ENCODE results near the gene LYSMD1. TPM values are rescaled to one million over a fixed set of nuclear protein-coding genes. Genes with fewer than 3 reads are reported as not detected.

Gene LYSMD1
- total RNA-seq, 4 donors from 2014 or later = 9.2 to 16.1 (median 11.8) TPM

DNA sequence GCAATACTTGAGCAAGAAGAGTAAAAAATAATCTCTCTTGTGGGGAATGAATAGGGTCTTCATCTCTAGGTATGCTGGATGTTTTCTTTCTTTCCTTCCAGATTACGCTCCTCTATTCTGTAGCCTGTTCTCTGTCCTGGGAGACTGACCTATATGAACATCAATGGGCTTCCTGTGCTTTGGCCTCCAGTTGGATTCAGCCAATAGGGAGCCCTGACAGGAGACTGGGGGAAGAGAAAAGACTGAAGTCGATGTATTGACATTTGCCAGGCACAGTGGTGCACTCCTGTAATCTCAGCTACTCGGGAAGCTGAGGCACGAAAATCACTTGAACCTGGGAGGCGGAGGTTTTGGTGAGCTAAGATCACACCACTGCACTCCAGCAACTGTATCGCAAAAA, 36.9 kb downstream of the LYSMD1 start:
- DNase-seq (ENCODE audit: low spot score in 2 of 2) = no peak
- WGBS, 2 donors = 84 to 90% methylated on average over 6 of the region's 6 CpGs
- TF ChIP-seq POLR2A (IDR thresholded peaks at IDR 0.05) = no peak
- TF ChIP-seq, protein P1, sequence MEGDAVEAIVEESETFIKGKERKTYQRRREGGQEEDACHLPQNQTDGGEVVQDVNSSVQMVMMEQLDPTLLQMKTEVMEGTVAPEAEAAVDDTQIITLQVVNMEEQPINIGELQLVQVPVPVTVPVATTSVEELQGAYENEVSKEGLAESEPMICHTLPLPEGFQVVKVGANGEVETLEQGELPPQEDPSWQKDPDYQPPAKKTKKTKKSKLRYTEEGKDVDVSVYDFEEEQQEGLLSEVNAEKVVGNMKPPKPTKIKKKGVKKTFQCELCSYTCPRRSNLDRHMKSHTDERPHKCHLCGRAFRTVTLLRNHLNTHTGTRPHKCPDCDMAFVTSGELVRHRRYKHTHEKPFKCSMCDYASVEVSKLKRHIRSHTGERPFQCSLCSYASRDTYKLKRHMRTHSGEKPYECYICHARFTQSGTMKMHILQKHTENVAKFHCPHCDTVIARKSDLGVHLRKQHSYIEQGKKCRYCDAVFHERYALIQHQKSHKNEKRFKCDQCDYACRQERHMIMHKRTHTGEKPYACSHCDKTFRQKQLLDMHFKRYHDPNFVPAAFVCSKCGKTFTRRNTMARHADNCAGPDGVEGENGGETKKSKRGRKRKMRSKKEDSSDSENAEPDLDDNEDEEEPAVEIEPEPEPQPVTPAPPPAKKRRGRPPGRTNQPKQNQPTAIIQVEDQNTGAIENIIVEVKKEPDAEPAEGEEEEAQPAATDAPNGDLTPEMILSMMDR (IDR thresholded peaks at IDR 0.05) = no peak
- intact Hi-C loops (cut with DNase I; ENCODE audit: low total_unique reads) = no loop called here
- H3K4me3 ChIP-seq (ENCODE audit: low read depth, poor library complexity, severe bottlenecking) = no peak overlapping the region

DNA sequence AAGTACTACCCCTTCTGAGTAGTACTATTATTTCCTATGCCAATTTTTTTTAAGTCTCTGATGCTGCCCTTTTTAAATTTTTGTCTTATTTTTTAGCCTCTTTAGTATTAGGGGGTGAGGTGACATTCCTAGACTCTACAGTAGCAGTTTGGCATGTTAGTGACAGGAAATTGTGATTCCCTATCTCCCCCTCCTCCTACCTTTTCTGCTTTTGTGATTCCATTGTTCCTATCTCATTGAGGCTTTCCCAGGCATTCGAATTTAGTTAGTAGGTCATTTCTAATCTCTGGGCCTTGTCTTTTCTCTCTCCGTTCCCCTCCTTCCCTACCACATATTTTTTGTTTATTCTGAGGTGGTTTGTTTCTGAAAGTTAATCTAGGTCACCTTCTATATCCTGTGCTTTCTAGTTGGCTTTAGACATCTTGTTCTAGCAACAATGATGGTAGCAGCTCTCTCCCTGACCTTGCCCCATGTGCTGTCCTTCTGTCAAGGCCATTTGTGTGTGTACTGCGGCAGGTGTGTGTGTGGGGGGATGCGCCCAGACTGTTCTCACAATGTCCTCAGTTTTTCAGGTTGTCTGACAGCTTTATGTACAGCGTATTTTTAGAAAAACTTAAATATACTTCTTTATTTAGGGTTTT, 40.8 kb downstream of the LYSMD1 start:
- TF ChIP-seq POLR2A (IDR thresholded peaks at IDR 0.05) = no peak
- TF ChIP-seq, protein P1 (IDR thresholded peaks at IDR 0.05) = no peak
- no peak for DNase-seq (ENCODE audit: low spot score in 2 of 2)
- WGBS, 2 donors = 84 to 86% methylated on average over 5 of the region's 5 CpGs
- intact Hi-C loops (cut with DNase I; ENCODE audit: low total_unique reads) = no loop called here
- no peak overlapping the region for H3K4me3 ChIP-seq (ENCODE audit: low read depth, poor library complexity, severe bottlenecking)

DNA sequence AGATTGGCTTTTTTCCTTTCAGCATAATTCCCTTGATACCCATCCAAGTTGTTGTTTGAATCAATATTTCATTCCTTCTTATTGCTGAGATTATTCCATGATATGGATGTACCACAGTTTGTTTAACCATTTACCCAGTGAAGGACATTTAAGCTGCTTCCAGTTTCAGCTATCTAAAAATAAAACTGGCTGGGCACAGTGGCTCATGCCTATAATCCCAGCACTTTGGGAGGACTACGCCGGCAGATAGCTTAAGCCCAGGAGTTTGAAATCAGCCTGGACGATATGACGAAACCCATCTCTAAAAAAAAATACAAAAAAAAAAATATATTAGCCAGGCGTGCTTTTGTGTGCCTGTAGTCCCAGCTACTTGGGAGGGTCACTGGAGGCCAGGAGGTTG, 51.8 kb downstream of the LYSMD1 start:
- no peak overlapping the region for H3K4me3 ChIP-seq (ENCODE audit: low read depth, poor library complexity, severe bottlenecking)
- no peak for DNase-seq (ENCODE audit: low spot score in 2 of 2)
- WGBS, 2 donors = 97 to 98% methylated on average over 5 of the region's 5 CpGs
- TF ChIP-seq, protein P1 (IDR thresholded peaks at IDR 0.05) = no peak
- TF ChIP-seq POLR2A (IDR thresholded peaks at IDR 0.05) = no peak
- intact Hi-C loops (cut with DNase I; ENCODE audit: low total_unique reads) = no loop called here

Other genes with a start within 250 kb of the LYSMD1 start
- 10 to 100 TPM; 23.5 to 38.1 (median 32.8) TPM for gene SETDB1, start 239.5 kb downstream of the LYSMD1 start, total RNA-seq
- 10 to 100 TPM; 28.8 to 50.1 (median 41.3) TPM for gene CERS2, start 191.1 kb downstream of the LYSMD1 start, total RNA-seq
- 100 to 1,000 TPM in 1 of 4 donors, 10 to 100 TPM in 3; 55.1 to 103 (median 82.4) TPM for gene ANXA9, start 183.6 kb downstream of the LYSMD1 start, total RNA-seq
- 10 to 100 TPM; 28.5 to 36.6 (median 30.8) TPM for gene MINDY1, start 159.0 kb downstream of the LYSMD1 start, total RNA-seq
- 10 to 100 TPM; 12.9 to 30.7 (median 22.9) TPM for gene PRUNE1, start 157.5 kb downstream of the LYSMD1 start, total RNA-seq
- gene BNIPL, start 129.3 kb downstream of the LYSMD1 start, total RNA-seq = 100 to 1,000 TPM; 220 to 297 (median 254) TPM
- 1 to 10 TPM; 3.1 to 4.6 (median 3.6) TPM for gene C1orf56, start 118.2 kb downstream of the LYSMD1 start, total RNA-seq
- gene CDC42SE1, start 106.3 kb downstream of the LYSMD1 start, total RNA-seq = 10 to 100 TPM; 88.8 to 93.5 (median 92.0) TPM
- gene MLLT11, start 105.5 kb downstream of the LYSMD1 start, total RNA-seq = 1 to 10 TPM in 1 of 4 donors, under 1 TPM in 3; 0.47 to 1.6 (median 0.70) TPM
- 10 to 100 TPM in 2 of 4 donors, 1 to 10 TPM in 2; 8.1 to 16.6 (median 11.0) TPM for gene GABPB2, start 95.1 kb downstream of the LYSMD1 start, total RNA-seq
- 10 to 100 TPM in 2 of 4 donors, 1 to 10 TPM in 2; 9.7 to 30.4 (median 14.3) TPM for gene SEMA6C, start 19.3 kb downstream of the LYSMD1 start, total RNA-seq
- 1 to 10 TPM; 1.2 to 5.6 (median 3.0) TPM for gene TNFAIP8L2, start 9.3 kb downstream of the LYSMD1 start, total RNA-seq
- gene SCNM1, start 242 bp upstream of the LYSMD1 start, total RNA-seq = 10 to 100 TPM; 24.1 to 38.8 (median 27.3) TPM
- under 1 TPM in 1 of 4 donors, not detected in 3; 0.49 TPM for gene TMOD4, start 10.1 kb upstream of the LYSMD1 start, total RNA-seq
- 10 to 100 TPM; 27.3 to 43.3 (median 31.1) TPM for gene VPS72, start 24.3 kb upstream of the LYSMD1 start, total RNA-seq
- 10 to 100 TPM; 27.7 to 67.6 (median 44.1) TPM for gene PIP5K1A, start 32.6 kb upstream of the LYSMD1 start, total RNA-seq
- 100 to 1,000 TPM in 3 of 4 donors, 10 to 100 TPM in 1; 69.9 to 122 (median 118) TPM for gene PSMD4, start 88.8 kb upstream of the LYSMD1 start, total RNA-seq
- 10 to 100 TPM; 21.9 to 45.0 (median 32.2) TPM for gene ZNF687, start 116.4 kb upstream of the LYSMD1 start, total RNA-seq
- gene PI4KB, start 161.5 kb upstream of the LYSMD1 start, total RNA-seq = 10 to 100 TPM; 45.4 to 55.3 (median 49.4) TPM
- 10 to 100 TPM; 13.2 to 23.2 (median 16.7) TPM for gene RFX5, start 181.3 kb upstream of the LYSMD1 start, total RNA-seq
- 10 to 100 TPM; 25.4 to 39.9 (median 38.1) TPM for gene SELENBP1, start 206.8 kb upstream of the LYSMD1 start, total RNA-seq
- 100 to 1,000 TPM; 188 to 267 (median 213) TPM for gene PSMB4, start 233.7 kb upstream of the LYSMD1 start, total RNA-seq